Dermis microvascular lymphatic vessel endothelial cell (primary cell): ENCODE data around the gene RAB3IP. TPM values are rescaled to one million over a fixed set of nuclear protein-coding genes. Genes with fewer than 3 reads are reported as not detected.

Source experiments
- DNase-seq, 2 donors: peaks; one replicate each; pipeline versions ENCODE4 v3.0.0 to v3.0.0-alpha.2; 2010; ENCODE audit warnings: low read depth in 2 of 2
- total RNA-seq: library from RNA; depleted of rRNA; stranded (reverse); fragments of >200 nt; gene quantifications from 2 replicates; pipeline ENCODE4 v1.2.1, GENCODE V29; 2014

The RAB3IP gene, protein sequence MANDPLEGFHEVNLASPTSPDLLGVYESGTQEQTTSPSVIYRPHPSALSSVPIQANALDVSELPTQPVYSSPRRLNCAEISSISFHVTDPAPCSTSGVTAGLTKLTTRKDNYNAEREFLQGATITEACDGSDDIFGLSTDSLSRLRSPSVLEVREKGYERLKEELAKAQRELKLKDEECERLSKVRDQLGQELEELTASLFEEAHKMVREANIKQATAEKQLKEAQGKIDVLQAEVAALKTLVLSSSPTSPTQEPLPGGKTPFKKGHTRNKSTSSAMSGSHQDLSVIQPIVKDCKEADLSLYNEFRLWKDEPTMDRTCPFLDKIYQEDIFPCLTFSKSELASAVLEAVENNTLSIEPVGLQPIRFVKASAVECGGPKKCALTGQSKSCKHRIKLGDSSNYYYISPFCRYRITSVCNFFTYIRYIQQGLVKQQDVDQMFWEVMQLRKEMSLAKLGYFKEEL
- total RNA-seq = 11.8 and 14.5 TPM in 2 replicates

DNA sequence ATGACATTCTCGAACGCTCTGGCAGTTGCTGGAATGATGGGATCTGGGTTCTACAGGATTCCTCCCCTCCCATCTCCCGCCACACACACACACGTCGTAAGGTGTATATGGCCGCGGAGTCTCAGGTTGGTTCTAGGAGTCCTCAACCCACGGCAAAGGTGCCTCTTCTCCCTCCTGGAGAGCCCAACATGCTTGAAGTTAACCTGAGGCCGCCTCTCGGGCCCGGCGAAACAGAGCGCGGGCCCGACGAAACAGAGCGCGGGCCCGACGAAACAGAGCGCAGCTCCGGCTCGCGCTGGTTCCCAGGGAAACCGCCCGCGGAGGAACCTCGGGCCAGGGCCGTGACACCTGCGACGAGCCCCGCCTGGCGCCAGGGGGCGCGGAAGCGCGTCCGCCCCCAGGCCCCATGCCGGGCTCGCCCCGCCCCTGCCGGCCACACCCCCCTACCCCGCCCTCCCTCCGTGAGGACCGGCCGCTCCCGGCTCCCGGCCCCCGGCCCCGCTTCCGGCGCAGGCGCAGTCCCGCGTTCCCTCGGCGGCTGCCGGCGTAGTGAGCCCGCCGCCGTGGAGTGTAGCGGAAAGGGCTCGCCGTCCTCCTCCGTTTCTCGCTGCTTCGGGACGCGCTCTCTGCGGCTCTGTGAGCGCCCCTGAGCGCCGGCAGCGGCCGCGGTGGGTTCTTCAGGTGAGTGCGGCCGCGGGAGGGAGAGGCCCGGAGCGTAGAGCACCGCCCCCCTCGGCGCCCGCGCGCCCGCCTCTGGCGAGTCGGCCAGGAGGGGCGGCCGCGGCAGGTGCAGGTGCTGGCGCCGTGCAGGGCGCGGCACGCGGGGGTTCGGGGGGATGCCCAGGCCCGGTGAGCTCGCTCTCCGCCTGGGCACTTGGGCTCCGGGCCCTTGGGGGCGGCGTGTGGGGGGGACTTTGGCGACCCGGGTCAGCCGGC, at the start of gene RAB3IP:
RAB3IP (plus strand) TSS at position 510 of the 936 bp plus-strand sequence. CDS start 16,549 bp downstream, outside the sequence.
- peak; percentile 51 to 79 for DNase-seq

DNA sequence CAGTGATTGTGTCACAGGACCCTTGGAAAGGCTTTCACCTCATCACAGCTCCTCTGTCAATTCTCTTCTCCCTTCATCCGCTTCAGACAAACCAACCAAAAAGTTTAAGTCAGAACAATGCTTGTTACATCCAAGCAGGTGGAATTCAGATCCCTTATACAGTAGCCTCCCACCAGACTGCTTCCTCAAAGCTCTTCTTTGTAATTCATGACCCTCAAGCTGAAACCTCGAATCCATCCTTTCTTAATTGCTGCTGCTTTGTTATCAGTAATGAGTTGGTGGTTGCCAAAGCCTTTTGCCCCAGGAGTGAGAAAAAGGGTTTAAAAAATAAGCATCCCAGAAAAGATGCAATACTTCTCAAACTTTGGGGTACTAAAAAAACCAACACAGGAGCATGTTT, 49.0 kb upstream of the RAB3IP start:
- no peak for DNase-seq

DNA sequence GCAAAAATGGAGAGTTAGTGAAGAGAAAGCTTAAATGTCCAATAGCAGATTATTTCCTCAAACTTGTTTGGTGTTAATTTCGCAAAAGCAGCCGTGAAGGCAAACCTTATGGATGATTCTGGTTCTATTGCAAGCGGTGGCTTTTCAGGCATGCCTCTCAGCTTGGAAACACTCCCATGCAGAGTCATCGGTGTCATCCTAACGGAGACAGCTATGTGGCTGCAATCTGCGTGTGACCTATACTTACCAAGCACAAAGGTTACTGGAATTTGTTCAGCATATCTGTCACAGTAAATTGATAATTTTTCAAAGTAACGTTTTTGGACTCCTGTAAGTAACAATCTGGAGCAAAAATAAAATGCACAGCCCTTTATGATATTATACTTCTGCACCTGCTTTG, 44.5 kb upstream of the RAB3IP start:
- no peak for DNase-seq

DNA sequence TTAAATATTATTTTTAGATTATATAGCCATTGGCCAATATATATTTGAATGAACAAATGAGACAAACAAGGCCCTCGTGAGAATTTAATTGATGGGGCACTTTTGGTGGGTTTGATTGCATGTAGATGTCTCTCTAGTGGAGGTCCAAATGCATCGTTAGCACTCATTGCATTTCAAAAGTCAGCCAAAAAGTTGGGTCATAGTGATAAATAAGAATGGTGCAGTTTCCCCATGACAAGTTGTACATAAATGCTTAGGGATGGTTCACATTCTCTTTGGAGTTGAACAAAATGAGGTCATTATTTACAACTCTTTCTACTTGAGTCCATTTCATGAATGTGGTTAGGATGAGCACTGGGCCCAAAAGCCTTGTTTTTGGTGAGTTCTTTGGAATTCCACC, 40.6 kb upstream of the RAB3IP start:
- DNase-seq = no peak

DNA sequence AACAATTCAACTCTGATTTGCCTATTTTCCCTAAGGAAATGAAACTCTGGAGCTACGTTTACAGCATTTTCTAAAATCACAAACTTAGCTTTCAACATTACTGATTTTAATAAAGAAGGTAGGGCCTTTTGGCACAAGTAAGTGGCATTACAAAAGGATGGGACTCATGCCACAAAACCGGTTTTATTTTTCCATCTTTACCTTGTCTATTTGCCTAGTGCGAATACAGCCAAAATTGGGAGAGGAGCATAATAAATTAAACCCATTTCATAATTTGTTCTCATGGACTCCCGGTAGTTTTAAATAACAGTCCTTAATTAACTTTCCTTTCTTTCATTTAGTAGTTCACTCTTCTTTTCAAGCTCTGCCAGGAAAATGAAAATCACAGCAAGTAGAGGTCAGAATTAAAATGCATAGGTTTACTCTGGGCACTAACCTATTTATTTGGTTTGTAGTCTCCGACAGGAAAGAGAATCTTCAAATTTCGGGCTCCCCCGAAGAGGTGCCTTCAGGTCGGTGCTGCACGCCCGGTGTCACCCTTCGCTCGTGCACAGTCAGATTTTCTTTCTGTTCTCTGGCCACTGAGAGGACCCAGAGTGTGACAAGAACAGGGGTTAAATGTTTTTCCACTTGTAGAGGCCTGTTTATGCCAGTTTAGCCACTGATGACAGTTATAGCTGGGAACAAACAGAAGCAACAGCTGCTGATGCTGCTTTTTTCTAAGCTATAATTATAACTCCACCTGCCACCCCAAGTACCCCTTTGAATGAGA, 39.7 kb upstream of the RAB3IP start, which contains the start of gene BEST3:
BEST3 (minus strand) TSS at position 535 of the 772 bp plus-strand sequence. CDS start 1,505 bp downstream, outside the sequence.
- DNase-seq = no peak

DNA sequence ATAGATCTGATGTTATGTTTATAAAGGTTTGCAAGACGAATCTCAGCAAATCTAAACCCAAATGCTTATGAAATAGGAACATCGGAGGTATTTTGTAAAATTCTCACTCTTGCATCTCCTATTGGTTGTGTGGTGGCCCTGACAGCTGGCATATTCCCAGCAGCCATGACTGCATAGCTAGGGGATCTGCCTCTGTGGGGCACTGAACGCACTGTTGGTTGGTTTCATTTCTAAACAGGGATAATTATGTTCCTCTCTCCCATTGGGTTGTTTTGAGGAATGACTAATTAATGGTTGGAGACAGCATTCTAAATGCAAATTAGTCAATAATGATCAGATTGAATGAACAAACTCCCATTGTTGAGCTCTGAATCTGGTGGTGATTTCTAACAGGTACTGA, 36.8 kb upstream of the RAB3IP start:
- no peak for DNase-seq

DNA sequence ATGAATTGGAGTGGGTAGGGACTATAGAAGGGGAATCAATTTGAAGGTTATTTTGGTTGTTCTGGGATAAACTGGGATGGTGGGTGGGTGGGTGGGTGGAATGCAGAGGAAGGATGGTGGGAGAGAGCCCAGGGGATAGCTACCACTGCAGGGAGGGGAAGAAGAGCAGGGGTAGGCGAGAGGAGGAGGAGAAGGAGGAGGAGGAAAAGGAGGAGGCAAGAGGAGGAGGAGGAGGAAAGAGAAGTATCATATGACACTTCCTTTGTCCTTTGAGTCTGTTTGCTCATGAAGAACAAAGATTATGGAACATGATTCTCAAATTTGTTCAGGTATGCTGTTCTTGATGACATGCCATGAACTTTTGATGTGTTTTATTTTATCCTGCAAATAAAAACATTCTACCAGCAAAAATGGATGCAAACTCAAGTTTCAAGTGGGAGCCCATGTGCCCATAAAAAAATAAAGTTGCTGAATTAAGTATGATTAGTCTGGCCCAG, 35.5 kb upstream of the RAB3IP start:
- DNase-seq = no peak

DNA sequence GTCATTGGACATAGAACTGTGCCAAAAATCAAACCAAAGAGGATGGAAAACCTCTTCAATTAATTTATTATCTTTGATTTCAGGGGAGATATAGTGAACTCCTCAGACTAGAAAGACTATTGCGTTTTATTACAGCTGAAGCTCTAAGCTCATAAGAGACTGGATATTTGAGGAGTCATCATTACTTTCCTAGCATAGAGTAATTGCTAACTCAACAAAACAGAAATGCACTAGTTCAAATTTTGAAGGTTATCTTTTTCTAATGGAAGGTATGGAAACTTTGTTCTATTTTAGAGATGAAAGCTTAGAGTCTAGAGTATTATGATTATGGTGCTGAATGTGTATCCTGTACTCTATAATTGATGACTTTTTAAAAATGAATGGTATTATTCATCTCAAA, 34.3 kb upstream of the RAB3IP start:
- no peak for DNase-seq

DNA sequence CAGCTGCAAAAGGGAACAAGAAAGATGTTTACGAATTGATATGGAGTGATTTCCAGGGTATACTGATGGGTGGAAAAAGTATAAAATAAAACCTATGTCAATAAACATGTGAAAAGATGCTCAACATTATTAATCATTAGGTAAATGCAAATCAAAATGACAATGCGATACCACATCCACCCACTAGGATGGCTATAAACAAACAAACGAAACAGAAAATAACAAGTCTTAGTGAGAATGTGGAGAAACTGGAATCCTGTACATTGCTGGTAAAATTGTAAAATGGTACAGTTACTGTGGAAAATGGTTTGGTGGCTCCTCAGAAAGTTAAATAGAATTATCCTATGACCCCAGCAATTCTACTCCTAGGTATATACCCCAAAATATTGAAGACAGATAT, 30.0 kb upstream of the RAB3IP start:
- DNase-seq = no peak

DNA sequence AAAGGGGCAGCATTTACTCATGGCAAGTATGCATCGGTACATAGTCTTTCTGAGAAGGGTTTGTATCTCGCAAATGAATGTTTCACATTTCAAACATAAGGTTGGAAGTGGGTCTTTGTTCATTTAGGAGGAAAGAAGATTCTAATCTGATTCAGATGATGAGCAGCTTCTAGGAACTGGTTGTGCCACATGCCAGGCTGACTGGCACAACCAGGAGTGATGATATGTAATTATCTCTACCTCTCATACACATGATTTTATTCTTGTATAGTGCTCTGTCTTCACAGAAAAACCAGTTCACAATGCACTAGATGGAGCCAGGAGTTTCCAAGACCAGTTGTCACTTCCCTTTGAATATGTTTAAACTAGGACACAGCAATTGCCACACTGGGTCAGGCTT, 25.8 kb upstream of the RAB3IP start:
- no peak for DNase-seq

DNA sequence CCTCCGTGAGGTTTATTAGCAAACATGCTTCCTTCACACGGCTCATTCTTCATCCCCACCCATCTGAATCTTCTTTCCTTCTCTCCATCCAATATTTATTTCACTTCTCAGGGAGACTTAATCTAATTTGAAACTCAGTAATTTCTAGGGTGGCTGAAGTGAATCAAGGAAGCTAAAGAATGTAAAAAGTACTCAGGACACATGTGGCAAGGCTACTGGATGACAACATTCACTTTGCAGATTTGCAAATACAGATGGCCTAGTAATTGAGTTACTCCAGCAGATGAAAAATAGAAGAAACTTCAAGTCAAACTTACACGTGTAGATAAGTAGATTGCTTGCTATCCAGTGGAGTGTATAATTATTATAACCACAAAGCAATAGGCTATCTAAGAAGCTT, 24.1 kb upstream of the RAB3IP start:
- no peak for DNase-seq

DNA sequence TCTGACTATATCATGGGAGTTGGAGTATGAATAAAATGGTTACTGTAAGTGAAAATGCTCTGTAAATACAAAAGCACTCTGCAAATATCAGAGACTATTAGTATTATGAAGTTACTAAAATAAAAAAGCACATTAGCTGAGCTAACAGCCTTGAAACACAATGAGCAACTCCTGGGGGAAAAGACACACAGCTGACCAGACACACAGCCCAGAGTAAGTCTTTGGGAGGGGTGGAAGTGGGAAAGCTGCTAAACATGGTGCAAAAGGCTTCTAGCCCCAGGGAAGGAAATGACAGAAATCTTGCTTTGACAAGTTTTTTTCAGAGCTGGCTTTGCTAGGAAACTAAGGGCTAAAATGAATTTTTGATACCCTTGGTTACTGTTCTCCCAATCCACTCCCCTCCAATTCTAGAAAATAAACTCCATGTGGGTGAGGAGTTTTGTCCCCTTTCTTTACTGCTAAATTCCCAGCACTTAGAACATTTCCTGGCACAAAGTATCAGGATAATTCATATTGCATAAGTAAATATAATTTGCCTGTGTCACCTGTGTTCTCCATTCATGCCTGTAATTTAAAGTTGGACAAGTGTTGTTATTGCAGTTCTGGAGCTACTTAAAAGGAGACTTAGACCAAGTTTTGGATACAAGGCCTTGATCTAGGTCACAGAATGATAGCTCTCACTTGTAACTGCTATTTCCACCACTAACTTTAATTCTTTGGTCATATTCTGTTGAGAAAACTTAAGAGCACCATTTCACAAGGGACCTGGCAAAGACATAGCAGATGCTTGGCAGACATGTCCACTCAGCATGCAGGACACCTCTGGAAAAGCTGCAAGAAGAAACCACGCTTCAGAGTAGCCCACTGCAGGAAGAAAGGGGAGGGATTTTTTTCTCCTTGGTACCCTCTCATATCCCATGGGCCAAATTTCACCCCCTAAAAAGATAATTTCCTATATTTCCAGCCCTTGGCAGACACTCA, 19.0 kb upstream of the RAB3IP start:
- DNase-seq = no peak

DNA sequence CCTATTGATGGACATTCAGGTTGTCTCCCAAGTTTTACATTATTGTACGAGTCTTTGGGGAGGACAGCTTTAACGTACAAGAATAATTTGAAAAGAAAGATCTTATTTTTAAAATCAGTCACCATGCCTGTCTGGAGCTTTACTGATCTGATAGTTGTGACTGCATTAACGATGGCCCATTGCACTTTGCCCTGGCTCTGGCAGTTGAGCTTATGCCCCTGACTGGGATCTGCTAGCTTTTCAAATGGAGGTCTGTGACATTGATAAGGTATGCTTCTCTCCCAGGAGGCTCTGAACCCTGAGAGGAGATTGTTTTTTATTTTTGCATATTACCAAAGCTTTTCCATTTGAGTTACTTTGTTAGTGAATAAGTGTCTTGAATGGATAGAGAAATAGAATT, 17.9 kb upstream of the RAB3IP start:
- no peak for DNase-seq

DNA sequence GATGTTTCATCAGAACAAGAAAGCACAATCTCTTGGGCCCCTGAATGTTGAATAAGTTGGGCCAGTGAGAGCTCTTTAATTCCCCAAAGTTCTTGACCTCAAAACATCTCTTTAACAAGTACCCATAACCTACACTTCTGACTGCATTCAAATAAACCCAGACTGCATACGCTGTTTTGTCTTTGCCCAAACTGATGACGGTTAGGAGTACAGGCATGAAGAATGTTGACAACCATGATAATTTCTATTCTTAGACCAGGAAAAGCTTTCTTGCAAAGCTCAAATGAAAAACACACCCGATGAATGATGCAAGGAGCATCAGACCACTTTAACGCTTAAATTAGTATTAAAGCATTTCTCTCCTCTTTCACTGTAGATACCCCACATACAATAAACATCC, 11.7 kb upstream of the RAB3IP start:
- no peak for DNase-seq

DNA sequence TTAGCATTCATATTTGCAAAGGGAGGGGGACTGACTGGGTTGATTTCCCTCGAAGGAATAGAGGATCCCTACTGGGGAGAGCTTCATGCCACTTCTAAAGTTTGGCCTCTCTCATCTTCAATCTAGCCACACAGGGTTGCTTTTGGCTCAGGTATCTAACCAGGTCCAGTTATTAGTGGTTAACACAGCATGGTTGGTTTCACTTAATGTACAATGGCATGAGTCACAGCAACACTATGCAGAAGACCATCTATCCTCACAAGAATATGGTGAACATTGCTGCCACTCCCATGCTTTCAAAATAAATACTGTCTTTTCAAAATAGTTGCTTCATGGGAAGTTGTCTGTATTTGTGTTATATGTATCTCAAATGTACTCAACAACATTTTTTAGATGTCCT, 6.6 kb upstream of the RAB3IP start:
- no peak for DNase-seq

DNA sequence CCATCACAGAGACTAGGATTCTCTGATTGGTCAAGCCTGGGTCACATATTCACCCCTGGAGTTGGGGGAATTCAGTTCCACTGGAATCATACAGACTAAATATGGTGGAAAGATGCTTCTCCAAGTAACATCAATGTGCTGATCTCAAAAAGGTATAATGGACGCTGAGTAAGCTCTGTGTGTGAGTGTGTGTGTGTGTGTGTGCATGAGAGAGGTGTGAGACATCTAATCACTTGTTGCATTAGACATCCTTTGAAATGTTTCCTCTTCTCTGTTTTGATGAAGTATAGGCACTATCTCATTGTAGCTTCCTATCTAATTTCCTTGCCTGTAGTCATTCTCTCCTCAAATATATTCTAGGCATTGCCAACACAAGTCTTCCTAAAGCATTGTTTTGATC, 5.0 kb upstream of the RAB3IP start:
- no peak for DNase-seq

DNA sequence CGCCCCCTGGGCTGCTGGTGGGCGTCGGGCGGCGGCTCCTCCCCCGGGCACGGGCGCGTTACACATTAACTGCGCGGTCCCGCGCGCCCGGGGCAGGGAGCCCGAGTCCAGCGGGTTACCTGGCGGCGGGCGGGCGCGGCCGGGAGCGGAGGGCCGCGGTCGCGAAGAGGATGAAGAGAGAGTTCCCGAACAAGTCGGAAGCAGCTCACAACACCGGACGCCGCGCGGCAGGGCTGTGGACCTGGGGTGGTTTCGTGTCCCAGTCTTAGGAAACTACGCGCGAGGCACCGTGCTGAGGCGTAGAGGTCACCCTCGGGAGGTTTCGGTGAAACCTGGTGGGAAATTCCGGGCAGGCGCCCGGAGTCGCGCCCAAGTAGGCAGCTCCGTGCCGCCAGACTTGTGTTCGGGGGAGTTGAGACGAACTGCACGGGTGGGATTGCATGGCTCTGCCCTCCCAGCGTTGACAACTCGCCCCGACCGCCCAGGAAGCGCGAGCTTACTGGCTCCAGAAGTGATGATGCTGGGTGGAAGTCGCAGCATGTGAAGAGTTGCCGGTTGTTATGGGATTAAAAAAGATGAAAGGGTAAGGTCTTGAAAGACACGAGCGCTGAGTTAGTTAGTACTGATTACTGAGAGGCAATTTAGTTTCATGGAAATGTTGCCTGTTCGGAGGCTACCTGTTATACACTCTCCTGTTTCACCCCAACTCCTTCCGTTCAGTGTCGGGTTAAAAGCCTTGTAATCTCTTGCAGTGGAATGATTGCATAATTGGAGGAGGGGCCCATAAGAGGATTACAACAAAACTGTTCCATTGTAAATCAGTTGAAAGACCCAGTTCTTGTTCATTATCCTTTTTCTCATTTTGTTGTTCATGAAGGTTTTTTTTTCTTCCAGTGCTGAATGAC, 879 bp downstream of the RAB3IP start:
- peak in 1 of 2 donors; percentile 47 for DNase-seq

DNA sequence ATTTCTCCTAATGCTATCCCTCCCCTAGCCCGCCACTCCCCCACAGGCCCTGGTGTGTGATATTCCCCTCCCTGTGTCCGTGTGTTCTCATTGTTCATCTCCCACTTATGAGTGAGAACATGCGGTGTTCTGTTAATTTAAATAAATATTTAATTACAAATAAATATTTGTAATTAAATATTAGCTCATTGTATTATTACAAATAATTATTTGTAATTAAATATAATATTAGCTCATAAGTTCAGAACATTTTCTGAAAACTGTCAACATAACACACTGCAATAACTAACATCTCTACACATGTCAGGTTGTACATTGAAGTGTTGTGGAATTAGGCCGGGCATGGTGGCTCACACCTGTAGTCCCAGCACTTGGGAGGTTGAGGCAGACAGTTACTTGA, 5.4 kb downstream of the RAB3IP start:
- no peak for DNase-seq

DNA sequence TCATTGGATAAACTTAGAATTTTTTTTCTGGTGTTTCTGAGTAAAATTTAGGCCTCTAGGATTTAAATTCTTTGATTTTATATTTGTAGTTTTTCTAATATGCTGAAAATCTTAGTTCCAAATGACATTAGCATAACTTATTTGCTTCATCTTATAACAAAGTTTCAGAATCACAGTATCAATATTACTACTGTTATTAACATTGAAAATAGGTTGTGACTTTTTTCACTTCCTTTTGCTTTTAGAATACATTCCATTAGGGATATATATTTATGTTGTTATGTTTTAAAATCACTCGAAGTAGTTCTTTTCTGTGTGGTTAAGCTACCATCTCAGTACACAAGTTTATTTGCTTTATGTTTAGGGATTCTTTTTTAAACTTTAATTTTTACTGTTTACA, 12.8 kb downstream of the RAB3IP start:
- DNase-seq = no peak
